ENCODE data around the gene MADD.

MADD gene

DNA sequence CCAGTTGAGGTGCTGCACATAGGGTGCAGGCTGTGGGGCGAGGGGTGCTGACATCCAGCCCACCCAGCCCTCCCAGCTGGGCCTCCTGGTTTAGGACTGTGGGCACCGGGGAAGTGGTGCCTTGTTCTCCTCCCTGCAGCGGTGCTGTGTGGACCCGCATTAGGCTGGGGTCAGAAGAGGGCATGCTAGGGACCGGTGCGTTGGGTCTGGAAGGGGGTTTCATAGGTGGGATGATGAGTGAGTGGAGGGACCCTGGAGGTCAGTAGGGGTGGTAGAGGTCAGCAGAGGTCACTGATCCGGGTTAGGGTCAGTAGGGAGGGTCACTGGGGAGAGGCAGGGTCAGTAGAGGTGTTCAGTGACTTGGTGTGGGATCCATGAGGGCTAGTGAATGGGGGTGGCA, 89.2 kb downstream of the MADD start:
- no peaks in the 10 kb centered on the region for H3K27me3 ChIP-seq (ENCODE audit: low read depth, low read length)
- no peak overlapping the region for H3K4me3 ChIP-seq (ENCODE audit: low read length)
- H4K20me1 ChIP-seq (ENCODE audit: insufficient read depth, low read length) = 0 out of 2 replicates have a peak, but pooled peaks cover 4% of the 10 kb centered on the region
- H2AFZ ChIP-seq (ENCODE audit: low read depth, low read length) = no peak overlapping the region
- H3K9me3 ChIP-seq (ENCODE audit: insufficient read depth, low read length) = no peaks in the 10 kb centered on the region
- H3K36me3 ChIP-seq (replicated peaks; ENCODE audit: low read depth, low read length) = peaks cover 11% of the 10 kb centered on the region
- no peak overlapping the region for H3K27ac ChIP-seq (ENCODE audit: low read length)
- no peak overlapping the region for H3K4me2 ChIP-seq (ENCODE audit: low read length)
- H3K79me2 ChIP-seq (ENCODE audit: low read length) = no peaks in the 10 kb centered on the region
- no peak for TF ChIP-seq EZH2phosphoT487 (IDR thresholded peaks at IDR 0.05; ENCODE audit: low read depth)
- H3K4me1 ChIP-seq (ENCODE audit: low read length) = no peaks in the 10 kb centered on the region
- H3K9ac ChIP-seq (ENCODE audit: low read length) = no peak overlapping the region

DNA sequence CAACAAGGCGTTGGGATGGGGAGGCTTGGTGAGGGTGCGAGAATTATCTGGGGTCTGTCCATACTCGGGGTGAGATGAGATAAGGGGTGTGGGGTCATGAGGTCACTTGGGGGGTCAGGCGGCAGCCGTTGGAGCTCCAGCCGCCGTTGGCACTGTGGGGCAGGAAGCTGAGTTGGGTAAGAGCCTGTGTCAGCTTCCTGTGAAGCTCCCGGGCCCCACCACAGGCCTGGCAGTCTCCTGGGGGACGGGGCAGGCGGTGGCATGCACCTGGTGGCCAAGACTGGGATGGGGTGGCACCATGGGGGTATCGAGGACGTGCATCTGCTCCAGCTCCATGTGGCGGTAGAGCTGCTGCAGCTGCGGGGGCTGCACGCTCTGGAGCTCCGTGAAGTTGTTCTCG, 89.7 kb downstream of the MADD start:
- 0 out of 2 replicates have a peak, but pooled peaks cover 4% of the 10 kb centered on the region for H4K20me1 ChIP-seq (ENCODE audit: insufficient read depth, low read length)
- peaks cover 11% of the 10 kb centered on the region for H3K36me3 ChIP-seq (replicated peaks; ENCODE audit: low read depth, low read length)
- no peaks in the 10 kb centered on the region for H3K27me3 ChIP-seq (ENCODE audit: low read depth, low read length)
- H3K4me2 ChIP-seq (ENCODE audit: low read length) = no peak overlapping the region
- TF ChIP-seq, protein P1, sequence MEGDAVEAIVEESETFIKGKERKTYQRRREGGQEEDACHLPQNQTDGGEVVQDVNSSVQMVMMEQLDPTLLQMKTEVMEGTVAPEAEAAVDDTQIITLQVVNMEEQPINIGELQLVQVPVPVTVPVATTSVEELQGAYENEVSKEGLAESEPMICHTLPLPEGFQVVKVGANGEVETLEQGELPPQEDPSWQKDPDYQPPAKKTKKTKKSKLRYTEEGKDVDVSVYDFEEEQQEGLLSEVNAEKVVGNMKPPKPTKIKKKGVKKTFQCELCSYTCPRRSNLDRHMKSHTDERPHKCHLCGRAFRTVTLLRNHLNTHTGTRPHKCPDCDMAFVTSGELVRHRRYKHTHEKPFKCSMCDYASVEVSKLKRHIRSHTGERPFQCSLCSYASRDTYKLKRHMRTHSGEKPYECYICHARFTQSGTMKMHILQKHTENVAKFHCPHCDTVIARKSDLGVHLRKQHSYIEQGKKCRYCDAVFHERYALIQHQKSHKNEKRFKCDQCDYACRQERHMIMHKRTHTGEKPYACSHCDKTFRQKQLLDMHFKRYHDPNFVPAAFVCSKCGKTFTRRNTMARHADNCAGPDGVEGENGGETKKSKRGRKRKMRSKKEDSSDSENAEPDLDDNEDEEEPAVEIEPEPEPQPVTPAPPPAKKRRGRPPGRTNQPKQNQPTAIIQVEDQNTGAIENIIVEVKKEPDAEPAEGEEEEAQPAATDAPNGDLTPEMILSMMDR (IDR thresholded peaks at IDR 0.05; ENCODE audit: low read depth, low read length) = no peak
- TF ChIP-seq EZH2phosphoT487 (IDR thresholded peaks at IDR 0.05; ENCODE audit: low read depth) = no peak
- no peaks in the 10 kb centered on the region for H3K9me3 ChIP-seq (ENCODE audit: insufficient read depth, low read length)
- no peak overlapping the region for H3K9ac ChIP-seq (ENCODE audit: low read length)
- no peak overlapping the region for H2AFZ ChIP-seq (ENCODE audit: low read depth, low read length)
- H3K79me2 ChIP-seq (ENCODE audit: low read length) = no peaks in the 10 kb centered on the region
- H3K27ac ChIP-seq (ENCODE audit: low read length) = no peak overlapping the region
- H3K4me1 ChIP-seq (ENCODE audit: low read length) = no peaks in the 10 kb centered on the region
- H3K4me3 ChIP-seq (ENCODE audit: low read length) = no peak overlapping the region

DNA sequence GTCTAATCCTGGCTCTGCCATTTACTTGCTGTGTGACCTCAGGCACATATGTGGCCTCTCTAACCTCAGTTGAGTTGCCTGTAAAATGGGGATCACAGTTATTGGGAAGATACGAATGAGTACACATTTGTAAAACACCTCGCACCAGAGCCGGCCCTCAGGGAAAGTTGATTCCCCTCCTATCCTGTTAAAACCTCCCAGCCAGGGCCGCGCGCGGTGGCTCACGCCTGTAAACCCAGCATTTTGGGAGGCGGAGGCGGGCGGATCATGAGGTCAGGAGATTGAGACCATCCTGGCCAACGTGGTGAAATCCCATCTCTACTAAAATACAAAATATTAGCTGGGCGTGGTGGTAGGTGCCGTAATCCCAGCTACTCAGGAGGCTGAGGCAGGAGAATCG, 90.4 kb downstream of the MADD start:
- no peak for TF ChIP-seq EZH2phosphoT487 (IDR thresholded peaks at IDR 0.05; ENCODE audit: low read depth)
- TF ChIP-seq, protein P1 (IDR thresholded peaks at IDR 0.05; ENCODE audit: low read depth, low read length) = no peak
- Histone ChIP-seq H4K20me1 (ENCODE audit: insufficient read depth, low read length) (0 out of 2 replicates have a peak, but pooled peaks cover 4% of the 10 kb centered on the region), H3K36me3 (replicated peaks; ENCODE audit: low read depth, low read length) (peaks cover 11% of the 10 kb centered on the region), H2AFZ (ENCODE audit: low read depth, low read length) (no peak overlapping the region), H3K79me2 (ENCODE audit: low read length) (no peaks in the 10 kb centered on the region), H3K27ac (ENCODE audit: low read length) (no peak overlapping the region), H3K27me3 (ENCODE audit: low read depth, low read length) (no peaks in the 10 kb centered on the region), H3K4me3 (ENCODE audit: low read length) (no peak overlapping the region), H3K9me3 (ENCODE audit: insufficient read depth, low read length) (no peaks in the 10 kb centered on the region), H3K4me2 (ENCODE audit: low read length) (no peak overlapping the region), H3K4me1 (ENCODE audit: low read length) (no peaks in the 10 kb centered on the region), H3K9ac (ENCODE audit: low read length) (no peak overlapping the region)

DNA sequence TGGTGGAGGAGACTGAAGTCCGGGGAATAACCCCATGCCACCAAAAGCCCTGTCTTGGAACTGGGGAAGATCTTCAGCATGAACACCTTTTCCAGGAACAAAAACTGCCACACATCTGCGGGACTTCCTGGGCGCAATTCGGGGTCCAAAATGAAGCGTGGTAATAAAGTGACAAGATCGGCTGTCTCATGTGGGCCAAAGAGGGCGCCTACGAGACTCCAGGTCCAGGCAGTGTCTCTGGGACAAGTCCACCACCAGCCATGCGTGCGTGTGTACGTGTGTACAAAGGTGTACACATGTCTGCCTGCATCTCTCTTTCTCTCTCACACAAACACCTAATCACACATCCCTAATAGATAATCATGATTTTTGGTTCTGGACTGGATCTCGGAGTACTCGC, 91.5 kb downstream of the MADD start:
- no peak overlapping the region for H3K9ac ChIP-seq (ENCODE audit: low read length)
- H3K4me3 ChIP-seq (ENCODE audit: low read length) = no peak overlapping the region
- H3K79me2 ChIP-seq (ENCODE audit: low read length) = 0 out of 2 replicates have a peak, but pooled peaks cover 6% of the 10 kb centered on the region
- no peak overlapping the region for H2AFZ ChIP-seq (ENCODE audit: low read depth, low read length)
- TF ChIP-seq, protein P1 (IDR thresholded peaks at IDR 0.05; ENCODE audit: low read depth, low read length) = no peak
- TF ChIP-seq EZH2phosphoT487 (IDR thresholded peaks at IDR 0.05; ENCODE audit: low read depth) = no peak
- H3K4me1 ChIP-seq (ENCODE audit: low read length) = no peaks in the 10 kb centered on the region
- H3K9me3 ChIP-seq (ENCODE audit: insufficient read depth, low read length) = no peaks in the 10 kb centered on the region
- no peak overlapping the region for H3K4me2 ChIP-seq (ENCODE audit: low read length)
- no peak overlapping the region for H3K27ac ChIP-seq (ENCODE audit: low read length)
- no peaks in the 10 kb centered on the region for H3K27me3 ChIP-seq (ENCODE audit: low read depth, low read length)
- H3K36me3 ChIP-seq (replicated peaks; ENCODE audit: low read depth, low read length) = peaks cover 9% of the 10 kb centered on the region
- peaks cover 10% of the 10 kb centered on the region; the same call in 1 of the 2 replicates for H4K20me1 ChIP-seq (ENCODE audit: insufficient read depth, low read length)

Measured in OCI-LY3 (cell line).